ENCODE data around the gene LIPC. TPM values are rescaled to one million over a fixed set of nuclear protein-coding genes. Genes with fewer than 3 reads are reported as not detected.

The LIPC gene
- total RNA-seq, 5 donors from 2014 or later (not counting 1 experiment from before 2014, with no cell fraction given) = 0.89 to 2.1 (median 1.5) TPM

DNA sequence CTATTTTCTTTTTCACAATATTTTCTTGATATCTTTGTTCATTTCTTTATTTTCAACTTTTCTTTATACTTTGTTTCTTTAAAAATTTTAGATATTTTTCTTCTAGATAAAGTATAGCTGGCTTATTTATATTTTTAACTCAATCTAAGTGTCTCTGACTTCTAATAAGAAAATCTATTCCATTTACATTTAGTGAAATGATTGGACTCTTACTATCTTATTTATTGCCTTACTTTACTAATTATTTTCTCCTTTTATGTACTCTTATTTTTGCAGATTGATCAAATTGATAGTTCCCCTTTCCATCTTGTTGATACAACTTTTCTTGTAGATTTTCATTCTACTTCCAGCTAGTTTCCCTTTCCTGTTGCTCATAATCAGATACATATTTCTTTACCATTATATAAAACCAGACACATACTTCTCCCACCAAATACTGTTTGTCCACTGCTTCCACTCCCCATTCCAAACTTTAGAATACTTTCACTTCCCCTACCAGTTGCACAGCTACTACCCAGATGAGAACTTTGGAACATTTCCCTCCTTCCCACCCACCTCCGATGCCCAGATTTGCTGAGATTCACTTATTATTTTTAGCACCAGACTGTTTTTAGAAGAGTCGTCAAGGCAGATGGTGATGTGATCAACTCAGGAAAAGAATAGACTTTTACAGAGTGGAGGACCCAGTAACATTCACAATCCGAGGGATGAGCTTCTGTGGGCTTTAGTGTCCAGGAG is 151.5 kb downstream of the LIPC start:
- peaks cover 4% of the 10 kb centered on the region for H3K36me3 Mint-ChIP-seq
- no peak for ATAC-seq (replicated peaks in 1 of 4)
- no CpG with 5 or more reads among the region's 3 CpGs for WGBS (ENCODE audit: insufficient coverage)
- peaks cover 11 to 19% (median 12%) of the 10 kb centered on the region in 3 donors for H3K4me1 Mint-ChIP-seq
- no peak overlapping the region for H3K4me3 Mint-ChIP-seq
- Histone ChIP-seq H3K36me3 (ENCODE audit: control insufficient read depth in 2 of 2, extremely low read depth in 1 of 2, insufficient read depth in 1 of 2, low read length in 1 of 2) (no peaks in the 10 kb centered on the region), H3K27me3 (replicated peaks in 1 of 2; ENCODE audit: control insufficient read depth in 2 of 2, extremely low read depth in 1 of 2, insufficient read depth in 2 of 2, low read length in 1 of 2) (no peaks in the 10 kb centered on the region), H3K27ac (ENCODE audit: low read length) (no peak overlapping the region), H3K4me1 (ENCODE audit: control insufficient read depth in 1 of 2, extremely low read depth in 1 of 2, insufficient read depth in 2 of 2, low read length in 2 of 2) (peaks cover 9 to 12% of the 10 kb centered on the region in 2 experiments), H3K4me3 (ENCODE audit: control insufficient read depth in 1 of 2, extremely low read depth in 1 of 2, low read length in 1 of 2) (no peak overlapping the region), H3K9me3 (no peaks in the 10 kb centered on the region)
- no peak for DNase-seq
- CTCF ChIA-PET = no interaction called here
- H3K27me3 Mint-ChIP-seq = peaks cover 0 to 10% of the 10 kb centered on the region in 2 donors
- POLR2A ChIA-PET = no interaction called here
- peaks cover 0 to 6% (median 3%) of the 10 kb centered on the region in 3 donors for H3K9me3 Mint-ChIP-seq
- H3K27ac Mint-ChIP-seq = no peak overlapping the region

DNA sequence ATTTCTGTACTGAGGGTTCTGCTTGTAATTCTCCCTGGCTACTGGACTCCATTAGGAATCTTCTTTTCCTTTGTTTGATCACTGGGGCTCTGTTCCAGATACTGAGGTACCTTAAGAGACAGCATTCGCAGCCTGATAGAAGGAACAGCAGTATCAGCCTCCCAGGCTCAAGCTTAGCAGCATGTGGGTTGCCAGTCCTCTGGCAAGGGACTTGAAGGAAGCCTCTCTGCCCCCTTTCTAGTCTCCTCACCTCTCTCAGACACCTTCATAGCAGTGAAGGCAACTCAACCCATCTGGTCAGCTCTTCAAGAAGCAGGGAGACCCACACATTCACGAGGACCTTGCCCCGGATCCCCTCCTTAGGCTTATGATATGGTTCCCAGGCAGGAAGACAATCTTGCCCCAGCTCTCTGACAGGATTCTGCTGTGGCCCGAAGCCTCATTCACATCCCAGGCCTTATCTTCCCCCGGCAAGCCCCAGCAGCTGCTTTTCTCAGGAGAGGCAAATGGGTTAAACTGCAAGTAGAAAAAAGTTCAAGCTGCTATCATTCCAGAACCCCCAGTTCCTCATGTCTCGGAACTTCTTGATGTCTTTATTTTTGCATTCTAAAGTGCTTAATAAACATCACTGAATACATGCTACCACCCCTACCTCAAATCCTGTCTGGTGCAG is 153.1 kb downstream of the LIPC start:
- Mint-ChIP-seq H3K4me1 (peaks cover 11 to 19% (median 12%) of the 10 kb centered on the region in 3 donors), H3K36me3 (peaks cover 4% of the 10 kb centered on the region), H3K27me3 (peaks cover 0 to 10% of the 10 kb centered on the region in 2 donors), H3K9me3 (peaks cover 0 to 6% (median 3%) of the 10 kb centered on the region in 3 donors), H3K4me3 (no peak overlapping the region), H3K27ac (no peak overlapping the region)
- no peak overlapping the region for H3K27ac ChIP-seq (ENCODE audit: low read length)
- ATAC-seq (replicated peaks in 1 of 4) (no peak), DNase-seq (no peak)
- CTCF ChIA-PET = no interaction called here
- WGBS (ENCODE audit: insufficient coverage) = 82% methylated on average over 5 of the region's 6 CpGs
- H3K9me3 ChIP-seq = no peaks in the 10 kb centered on the region
- H3K36me3 ChIP-seq (ENCODE audit: control insufficient read depth in 2 of 2, extremely low read depth in 1 of 2, insufficient read depth in 1 of 2, low read length in 1 of 2) = no peaks in the 10 kb centered on the region
- no peaks in the 10 kb centered on the region for H3K27me3 ChIP-seq (replicated peaks in 1 of 2; ENCODE audit: control insufficient read depth in 2 of 2, extremely low read depth in 1 of 2, insufficient read depth in 2 of 2, low read length in 1 of 2)
- H3K4me3 ChIP-seq (ENCODE audit: control insufficient read depth in 1 of 2, extremely low read depth in 1 of 2, low read length in 1 of 2) = no peak overlapping the region
- POLR2A ChIA-PET = no interaction called here
- H3K4me1 ChIP-seq (ENCODE audit: control insufficient read depth in 1 of 2, extremely low read depth in 1 of 2, insufficient read depth in 2 of 2, low read length in 2 of 2) = peaks cover 9 to 12% of the 10 kb centered on the region in 2 experiments

DNA sequence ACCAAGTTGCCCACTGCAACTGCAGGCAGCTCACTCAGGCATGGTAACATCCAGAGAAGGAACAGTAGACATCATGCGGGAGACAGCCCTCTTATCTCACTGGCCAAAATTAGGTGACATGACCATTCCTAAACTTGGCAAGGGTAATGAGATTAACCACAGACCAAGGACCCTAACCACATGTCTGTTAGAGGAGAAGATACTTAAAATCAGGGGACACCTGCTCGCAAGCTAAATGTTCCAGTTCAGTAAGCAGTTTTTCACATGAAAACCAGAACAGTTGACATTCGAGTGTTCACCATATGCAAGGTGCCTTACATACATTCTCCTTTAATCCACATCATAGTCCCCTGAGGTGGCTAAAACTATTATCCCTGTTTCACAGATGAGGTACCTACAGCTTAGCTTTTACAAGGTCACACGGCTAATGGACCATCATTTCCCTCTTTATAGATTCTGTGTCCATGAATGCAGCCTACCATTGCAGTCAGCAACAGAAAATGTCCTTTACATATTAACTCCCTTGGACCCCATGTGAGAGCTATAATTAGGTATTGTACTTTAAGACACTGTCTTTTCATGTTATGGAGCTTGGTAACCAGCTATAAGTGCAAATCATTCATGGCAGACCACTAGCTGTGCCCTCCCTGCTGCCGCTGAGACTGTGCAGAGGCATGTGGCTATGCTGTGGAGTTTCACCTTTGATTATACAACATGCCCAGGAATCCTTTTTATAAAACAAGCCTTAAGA is 154.1 kb downstream of the LIPC start:
- ChIA-PET POLR2A (interaction anchor here in 1 of 2 donors (0.6 kb wide), 1 partner anchor 21 kb away, joined by 4 read pairs; no protein-coding TSS in a partner anchor), CTCF (interaction anchor here in 1 of 2 donors (0.5 kb wide), 1 partner anchor 254 kb away, joined by 3 read pairs; no protein-coding TSS in a partner anchor)
- Mint-ChIP-seq H3K36me3 (peaks cover 4% of the 10 kb centered on the region), H3K27me3 (peaks cover 0 to 10% of the 10 kb centered on the region in 2 donors), H3K4me1 (peaks cover 11 to 19% (median 12%) of the 10 kb centered on the region in 3 donors), H3K9me3 (peaks cover 0 to 6% (median 3%) of the 10 kb centered on the region in 3 donors), H3K27ac (no peak overlapping the region), H3K4me3 (no peak overlapping the region)
- ATAC-seq (replicated peaks in 1 of 4) = no peak
- 88% methylated on average over 1 of the region's 5 CpGs for WGBS (ENCODE audit: insufficient coverage)
- Histone ChIP-seq H3K4me1 (ENCODE audit: control insufficient read depth in 1 of 2, extremely low read depth in 1 of 2, insufficient read depth in 2 of 2, low read length in 2 of 2) (peaks cover 9 to 12% of the 10 kb centered on the region in 2 experiments), H3K27ac (ENCODE audit: low read length) (no peak overlapping the region), H3K4me3 (ENCODE audit: control insufficient read depth in 1 of 2, extremely low read depth in 1 of 2, low read length in 1 of 2) (no peak overlapping the region), H3K36me3 (ENCODE audit: control insufficient read depth in 2 of 2, extremely low read depth in 1 of 2, insufficient read depth in 1 of 2, low read length in 1 of 2) (no peaks in the 10 kb centered on the region), H3K9me3 (no peaks in the 10 kb centered on the region), H3K27me3 (replicated peaks in 1 of 2; ENCODE audit: control insufficient read depth in 2 of 2, extremely low read depth in 1 of 2, insufficient read depth in 2 of 2, low read length in 1 of 2) (no peaks in the 10 kb centered on the region)
- DNase-seq = no peak

DNA sequence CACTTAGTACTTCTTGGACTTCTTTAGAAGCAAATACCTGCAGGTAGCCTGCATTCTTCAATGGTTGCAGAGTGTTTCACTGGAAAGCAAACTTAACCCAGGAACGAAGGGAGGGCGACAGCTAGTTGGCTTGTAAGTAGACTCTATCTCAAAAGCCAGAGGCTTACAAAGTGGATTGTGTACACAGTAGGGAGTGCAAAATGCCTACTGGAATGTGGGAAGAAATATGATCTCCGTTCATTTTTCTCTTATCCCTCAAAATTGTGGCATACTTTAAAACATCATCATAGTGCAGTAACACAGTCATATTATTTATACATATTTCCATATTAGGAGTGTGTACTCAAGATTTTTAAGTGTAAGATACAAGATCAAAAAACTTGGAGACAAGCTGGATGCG is 155.7 kb downstream of the LIPC start:
- no peak overlapping the region for H3K27ac ChIP-seq (ENCODE audit: low read length)
- H3K4me3 ChIP-seq (ENCODE audit: control insufficient read depth in 1 of 2, extremely low read depth in 1 of 2, low read length in 1 of 2) = no peak overlapping the region
- H3K4me3 Mint-ChIP-seq = no peak overlapping the region
- DNase-seq (no peak), ATAC-seq (replicated peaks in 1 of 4) (no peak)
- POLR2A ChIA-PET = no interaction called here
- no peaks in the 10 kb centered on the region for H3K9me3 ChIP-seq
- no peaks in the 10 kb centered on the region for H3K36me3 ChIP-seq (ENCODE audit: control insufficient read depth in 2 of 2, extremely low read depth in 1 of 2, insufficient read depth in 1 of 2, low read length in 1 of 2)
- H3K9me3 Mint-ChIP-seq = peaks cover 0 to 6% (median 3%) of the 10 kb centered on the region in 3 donors
- peaks cover 4% of the 10 kb centered on the region for H3K36me3 Mint-ChIP-seq
- no peaks in the 10 kb centered on the region for H3K27me3 ChIP-seq (replicated peaks in 1 of 2; ENCODE audit: control insufficient read depth in 2 of 2, extremely low read depth in 1 of 2, insufficient read depth in 2 of 2, low read length in 1 of 2)
- H3K4me1 ChIP-seq (ENCODE audit: control insufficient read depth in 1 of 2, extremely low read depth in 1 of 2, insufficient read depth in 2 of 2, low read length in 2 of 2) = peaks cover 9 to 12% of the 10 kb centered on the region in 2 experiments
- WGBS (ENCODE audit: insufficient coverage) = 100% methylated on average over 1 of the region's 4 CpGs
- H3K27me3 Mint-ChIP-seq = peaks cover 0 to 10% of the 10 kb centered on the region in 2 donors
- CTCF ChIA-PET = no interaction called here
- peaks cover 11 to 19% (median 12%) of the 10 kb centered on the region in 3 donors for H3K4me1 Mint-ChIP-seq
- H3K27ac Mint-ChIP-seq = no peak overlapping the region

DNA sequence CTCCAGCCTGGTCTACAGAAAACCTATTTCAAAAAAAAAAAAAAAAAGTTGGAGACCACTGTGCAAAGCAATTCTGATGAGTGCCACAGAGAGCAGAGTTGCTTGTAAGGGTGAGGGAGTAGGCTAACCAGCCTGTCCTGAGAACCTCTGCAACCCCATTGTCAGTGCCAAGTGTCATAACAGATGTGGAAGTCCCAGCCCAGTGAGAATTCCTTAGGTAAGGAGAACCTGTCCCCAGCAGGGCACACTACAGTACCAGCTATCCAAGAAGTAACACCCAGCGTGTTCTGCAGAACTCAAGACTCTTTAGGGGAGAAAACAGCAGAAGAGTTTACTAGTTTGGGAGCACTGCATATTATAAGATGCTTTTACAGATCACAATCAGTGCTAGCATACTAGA is 156.3 kb downstream of the LIPC start:
- WGBS (ENCODE audit: insufficient coverage) = no CpG with 5 or more reads among the region's 1 CpG

DNA sequence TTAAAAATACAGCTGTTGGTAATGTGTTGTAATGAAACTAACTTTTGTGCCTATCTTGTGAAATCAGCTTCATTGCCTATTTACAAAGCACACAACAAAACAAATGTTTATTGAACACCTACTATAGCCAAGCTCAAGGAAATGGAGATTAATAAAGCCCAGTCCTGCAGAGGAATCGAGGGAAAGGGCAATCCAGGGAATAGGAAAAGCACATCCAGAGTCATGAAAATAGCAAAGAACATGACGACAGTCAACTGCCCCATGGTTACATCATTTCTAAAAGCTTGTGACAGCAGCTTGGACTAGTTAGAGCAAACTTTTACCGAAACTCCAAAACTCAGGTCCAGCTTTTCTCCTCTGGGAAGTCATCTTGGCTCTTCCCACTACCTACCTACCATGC is 157.3 kb downstream of the LIPC start:
- Histone ChIP-seq H3K27ac (ENCODE audit: low read length) (no peak overlapping the region), H3K4me1 (ENCODE audit: control insufficient read depth in 1 of 2, extremely low read depth in 1 of 2, insufficient read depth in 2 of 2, low read length in 2 of 2) (peaks cover 9 to 12% of the 10 kb centered on the region in 2 experiments), H3K9me3 (no peaks in the 10 kb centered on the region), H3K4me3 (ENCODE audit: control insufficient read depth in 1 of 2, extremely low read depth in 1 of 2, low read length in 1 of 2) (no peak overlapping the region), H3K36me3 (ENCODE audit: control insufficient read depth in 2 of 2, extremely low read depth in 1 of 2, insufficient read depth in 1 of 2, low read length in 1 of 2) (no peaks in the 10 kb centered on the region), H3K27me3 (replicated peaks in 1 of 2; ENCODE audit: control insufficient read depth in 2 of 2, extremely low read depth in 1 of 2, insufficient read depth in 2 of 2, low read length in 1 of 2) (no peaks in the 10 kb centered on the region)
- ChIA-PET CTCF (no interaction called here), POLR2A (no interaction called here)
- H3K9me3 Mint-ChIP-seq = no peaks in the 10 kb centered on the region
- H3K27me3 Mint-ChIP-seq = peaks cover 0 to 5% of the 10 kb centered on the region in 2 donors
- no peak for DNase-seq
- H3K27ac Mint-ChIP-seq = peak overlapping the region in 1 of 2 donors; percentile 37
- 100% methylated on average over 3 of the region's 3 CpGs for WGBS (ENCODE audit: insufficient coverage)
- H3K36me3 Mint-ChIP-seq = peaks cover 8% of the 10 kb centered on the region
- ATAC-seq (replicated peaks in 1 of 4) = no peak
- H3K4me1 Mint-ChIP-seq = peaks cover 11 to 18% (median 12%) of the 10 kb centered on the region in 3 donors
- H3K4me3 Mint-ChIP-seq = no peak overlapping the region

More for the DNA sequence above, 156.3 kb downstream of the LIPC start:
- CTCF ChIA-PET = no interaction called here
- ATAC-seq (replicated peaks in 1 of 4) = no peak
- Mint-ChIP-seq H3K27ac (no peak overlapping the region), H3K27me3 (peaks cover 0 to 10% of the 10 kb centered on the region in 2 donors), H3K36me3 (peaks cover 6% of the 10 kb centered on the region), H3K4me3 (no peak overlapping the region), H3K4me1 (peaks cover 11 to 19% (median 12%) of the 10 kb centered on the region in 3 donors), H3K9me3 (peaks cover 0 to 5% (median 3%) of the 10 kb centered on the region in 3 donors)
- no peak overlapping the region for H3K4me3 ChIP-seq (ENCODE audit: control insufficient read depth in 1 of 2, extremely low read depth in 1 of 2, low read length in 1 of 2)
- no peaks in the 10 kb centered on the region for H3K27me3 ChIP-seq (replicated peaks in 1 of 2; ENCODE audit: control insufficient read depth in 2 of 2, extremely low read depth in 1 of 2, insufficient read depth in 2 of 2, low read length in 1 of 2)
- H3K4me1 ChIP-seq (ENCODE audit: control insufficient read depth in 1 of 2, extremely low read depth in 1 of 2, insufficient read depth in 2 of 2, low read length in 2 of 2) = peaks cover 9 to 12% of the 10 kb centered on the region in 2 experiments
- DNase-seq = no peak
- H3K9me3 ChIP-seq = no peaks in the 10 kb centered on the region
- H3K36me3 ChIP-seq (ENCODE audit: control insufficient read depth in 2 of 2, extremely low read depth in 1 of 2, insufficient read depth in 1 of 2, low read length in 1 of 2) = no peaks in the 10 kb centered on the region
- H3K27ac ChIP-seq (ENCODE audit: low read length) = no peak overlapping the region
- POLR2A ChIA-PET = no interaction called here
